GM18499 (cell line): ENCODE data around the gene QSOX2.

Source experiments
- ATAC-seq: cut with Tn5 transposase; IDR thresholded peaks from one replicate; pipeline ENCODE4 v1.9.1; 2021; ENCODE audit warnings: moderate number of reproducible peaks; ENCODE audit not compliant: insufficient read depth, unreplicated experiment

The QSOX2 gene

DNA sequence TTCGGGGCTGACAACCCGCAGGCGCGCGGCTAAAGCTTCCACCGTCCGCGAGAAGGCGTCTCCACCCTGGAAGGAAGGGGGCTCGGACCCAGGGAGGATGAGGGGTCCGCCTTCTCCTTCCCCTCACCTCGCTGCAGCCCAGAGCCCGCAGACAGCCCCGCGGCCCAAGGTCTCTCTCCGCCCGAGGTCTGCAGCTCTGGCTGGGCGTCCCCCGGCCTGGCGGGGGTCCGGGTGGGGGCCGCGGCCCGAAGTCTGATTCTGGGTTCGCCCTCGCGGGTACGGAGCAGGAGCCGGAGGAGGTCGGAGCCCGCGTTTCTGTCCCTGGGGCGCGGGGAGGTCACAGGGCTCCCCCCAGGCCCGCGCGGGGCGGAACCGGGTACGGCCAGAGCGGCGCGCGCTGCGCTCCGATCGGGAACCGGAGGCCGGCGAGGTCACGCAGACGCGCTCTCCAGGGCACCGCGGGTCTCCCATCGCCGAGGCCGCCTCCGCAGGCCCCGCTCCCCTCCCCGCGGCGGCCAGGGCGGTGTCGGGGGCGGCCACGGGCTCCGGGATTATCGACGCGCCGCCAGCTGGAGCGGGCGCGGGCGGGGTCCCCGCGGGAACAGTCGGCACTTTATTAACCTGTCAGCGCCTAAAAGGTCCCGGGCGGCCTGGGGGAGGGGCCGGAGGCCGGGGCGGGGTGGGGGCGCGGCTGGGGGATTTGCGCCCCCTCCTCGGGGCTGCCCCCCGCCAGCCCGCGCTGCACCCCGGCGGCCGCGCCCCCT, 52.3 kb downstream of the QSOX2 start:
- ATAC-seq, result no peak

DNA sequence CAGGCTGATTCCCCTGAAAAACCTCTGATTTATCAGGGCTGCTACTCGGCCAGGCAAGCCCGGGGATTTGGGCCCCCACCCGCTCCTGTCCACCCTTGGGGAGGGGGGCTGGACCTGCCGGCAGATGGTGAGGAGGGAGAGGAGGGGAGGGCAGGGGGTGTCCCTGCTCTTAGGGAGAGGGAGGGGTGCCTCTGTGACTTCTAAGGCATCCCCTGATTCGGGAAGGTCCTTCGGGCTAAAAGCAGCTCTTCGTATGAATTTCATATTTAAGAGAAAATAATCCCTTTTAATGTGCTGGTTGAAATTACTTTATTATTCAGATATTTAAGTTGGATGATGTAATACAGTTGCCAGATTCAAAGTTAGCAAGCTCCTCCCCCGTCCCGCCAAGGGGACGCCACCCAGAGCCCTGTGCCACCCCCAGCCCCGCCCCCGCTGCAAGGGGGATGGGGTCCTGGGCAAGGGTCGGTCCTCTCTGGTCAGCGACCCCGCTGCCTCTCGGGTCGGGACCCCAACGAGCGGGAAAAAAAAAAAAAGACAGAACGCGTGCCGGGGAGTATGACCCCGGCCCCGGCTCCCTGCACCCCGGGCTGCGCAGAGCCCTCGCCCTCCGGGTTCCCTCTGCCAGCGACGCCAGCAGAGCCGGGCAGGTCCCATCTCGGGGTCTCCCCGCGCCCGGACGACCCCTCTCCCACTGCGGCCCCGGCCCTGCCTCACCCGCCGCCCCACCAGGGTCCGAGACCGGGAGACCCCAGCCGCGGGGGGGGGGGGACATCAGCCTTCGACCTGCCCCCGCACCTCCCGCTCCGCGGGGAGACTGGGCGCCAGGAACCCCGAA, 53.1 kb downstream of the QSOX2 start:
- ATAC-seq, result no peak

DNA sequence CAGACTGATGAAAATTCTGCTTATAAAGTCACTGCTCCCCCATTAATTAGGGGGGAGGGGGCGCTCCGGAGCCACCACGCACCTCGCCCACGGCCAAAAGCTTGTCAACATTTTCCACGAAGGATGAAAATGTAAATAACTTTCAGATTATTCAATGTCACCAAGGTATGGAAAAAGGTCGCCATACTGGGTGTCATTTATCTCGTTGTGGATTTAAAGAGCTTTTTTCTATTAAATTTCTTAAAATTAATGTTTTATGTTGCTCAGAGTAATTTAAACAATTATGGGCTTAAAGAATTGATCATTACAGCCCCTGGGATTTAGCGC, 53.7 kb downstream of the QSOX2 start:
- no peak for ATAC-seq

DNA sequence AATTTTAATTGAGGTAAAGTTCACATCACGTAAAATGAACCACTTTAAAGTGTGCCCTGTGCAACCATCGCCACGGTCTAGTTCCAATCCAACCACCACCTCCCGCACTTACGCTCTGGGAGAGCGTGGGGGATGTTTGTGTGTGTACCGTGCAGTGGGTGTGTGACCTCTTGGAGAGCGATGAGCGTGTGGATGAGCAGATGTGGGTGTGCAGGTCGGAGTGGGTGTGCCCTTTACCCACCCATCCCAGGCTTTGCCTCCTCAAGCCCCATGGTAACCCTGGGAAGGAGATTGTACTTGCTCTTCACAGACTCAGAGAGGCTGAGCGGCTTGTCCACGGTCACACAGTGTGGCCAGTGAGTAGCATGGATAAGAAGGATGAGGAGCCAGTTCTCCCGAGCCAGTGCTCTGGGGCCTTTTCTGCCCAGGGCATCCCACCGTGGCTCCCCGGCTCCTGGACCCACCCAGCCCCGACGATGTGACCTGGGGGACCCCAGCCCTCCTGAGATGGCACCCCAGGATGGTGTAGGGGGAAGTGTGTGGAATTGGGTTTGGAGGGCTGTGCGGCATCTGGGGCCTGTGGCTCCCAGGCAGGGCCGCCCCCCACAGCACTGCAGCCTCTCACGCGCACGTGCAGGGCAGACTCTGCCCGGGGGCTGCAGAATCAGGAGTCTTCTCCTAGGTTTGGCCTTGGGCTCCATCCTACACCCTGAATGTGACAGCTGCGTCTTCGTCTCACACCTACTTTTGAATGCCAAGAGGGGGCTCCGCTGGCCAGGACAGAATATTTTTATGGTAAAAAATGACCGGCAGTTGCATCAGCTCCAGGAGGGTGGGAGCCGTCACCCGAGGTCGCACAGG, 54.3 kb downstream of the QSOX2 start:
- ATAC-seq, result no peak

DNA sequence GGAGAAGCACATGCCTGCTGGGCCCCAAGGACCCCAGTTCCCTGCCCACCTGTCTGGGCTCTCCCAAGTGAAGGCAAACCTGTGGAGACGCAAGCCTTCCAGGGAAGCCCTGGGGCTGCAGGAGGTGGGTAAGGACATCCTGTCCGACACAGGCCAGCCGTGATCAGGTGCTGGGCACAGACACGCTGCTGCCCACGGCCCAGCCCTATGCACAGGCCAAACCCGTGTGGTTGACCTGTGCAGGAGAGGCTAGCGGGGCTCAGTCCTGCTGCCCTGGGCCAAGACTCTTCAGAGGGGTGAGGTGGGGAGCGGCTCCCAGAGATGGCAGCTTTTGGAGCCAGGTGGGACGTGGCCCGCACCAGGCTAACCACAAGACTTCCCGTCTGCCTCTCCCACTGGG, 55.0 kb downstream of the QSOX2 start:
- no peak for ATAC-seq

DNA sequence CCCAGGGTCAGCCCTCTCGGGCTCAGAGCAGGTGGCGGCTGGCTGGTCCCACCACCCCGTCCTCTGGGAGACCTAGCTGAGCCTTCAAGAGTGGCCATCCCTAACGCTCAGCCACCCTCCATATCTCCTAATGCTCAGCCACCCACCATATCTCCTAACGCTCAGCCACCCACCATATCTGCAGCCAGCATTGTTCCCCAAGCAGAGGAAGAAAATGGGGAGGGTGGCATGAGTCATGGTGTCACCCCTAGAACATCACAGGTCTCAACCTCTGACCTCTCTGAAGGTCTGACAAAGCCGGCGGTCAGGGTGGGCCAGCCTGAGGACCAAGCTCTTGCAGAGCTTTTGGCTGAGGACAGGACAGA, 55.4 kb downstream of the QSOX2 start:
- no peak for ATAC-seq

DNA sequence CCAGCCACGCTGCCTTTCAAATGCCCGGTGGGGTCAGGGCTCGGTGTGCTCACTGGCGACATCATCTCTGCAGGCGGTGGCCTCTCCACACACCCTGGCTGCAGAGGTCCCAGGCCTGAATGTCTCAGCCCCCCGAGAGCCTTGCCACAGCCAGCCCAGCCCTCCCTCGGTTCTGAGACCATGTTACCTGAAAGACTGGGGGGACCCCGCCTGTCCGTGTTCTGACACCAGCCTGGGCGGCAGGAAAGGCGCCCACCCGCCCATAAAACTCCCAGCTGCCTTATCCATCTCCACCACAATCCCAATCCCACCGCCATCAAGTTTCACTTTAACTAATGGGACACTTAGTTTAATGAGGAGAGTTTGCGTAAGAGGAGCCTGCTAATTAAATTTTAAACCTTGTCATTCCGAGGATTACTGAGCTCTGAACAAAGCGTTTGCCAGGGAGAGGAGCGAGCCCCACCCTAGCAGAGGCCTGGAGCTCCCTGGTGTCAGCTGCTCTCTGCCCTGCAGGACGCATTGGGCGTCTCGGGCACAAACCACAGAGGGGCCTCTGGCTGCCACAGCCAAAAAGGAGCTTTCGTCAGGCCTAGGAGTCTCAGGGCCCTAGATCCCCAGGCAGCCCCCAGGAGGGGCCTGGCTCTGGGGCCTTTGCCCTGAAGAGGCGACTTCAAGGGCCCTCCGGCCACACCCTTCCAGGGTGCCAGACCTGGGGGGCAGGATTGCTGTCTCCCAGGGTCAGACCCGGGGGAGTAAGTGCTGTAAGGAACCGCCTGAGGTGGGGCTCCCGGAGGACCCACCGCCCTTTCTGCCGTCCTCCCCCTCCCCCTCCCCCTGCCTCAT, 56.0 kb downstream of the QSOX2 start:
- no peak for ATAC-seq

DNA sequence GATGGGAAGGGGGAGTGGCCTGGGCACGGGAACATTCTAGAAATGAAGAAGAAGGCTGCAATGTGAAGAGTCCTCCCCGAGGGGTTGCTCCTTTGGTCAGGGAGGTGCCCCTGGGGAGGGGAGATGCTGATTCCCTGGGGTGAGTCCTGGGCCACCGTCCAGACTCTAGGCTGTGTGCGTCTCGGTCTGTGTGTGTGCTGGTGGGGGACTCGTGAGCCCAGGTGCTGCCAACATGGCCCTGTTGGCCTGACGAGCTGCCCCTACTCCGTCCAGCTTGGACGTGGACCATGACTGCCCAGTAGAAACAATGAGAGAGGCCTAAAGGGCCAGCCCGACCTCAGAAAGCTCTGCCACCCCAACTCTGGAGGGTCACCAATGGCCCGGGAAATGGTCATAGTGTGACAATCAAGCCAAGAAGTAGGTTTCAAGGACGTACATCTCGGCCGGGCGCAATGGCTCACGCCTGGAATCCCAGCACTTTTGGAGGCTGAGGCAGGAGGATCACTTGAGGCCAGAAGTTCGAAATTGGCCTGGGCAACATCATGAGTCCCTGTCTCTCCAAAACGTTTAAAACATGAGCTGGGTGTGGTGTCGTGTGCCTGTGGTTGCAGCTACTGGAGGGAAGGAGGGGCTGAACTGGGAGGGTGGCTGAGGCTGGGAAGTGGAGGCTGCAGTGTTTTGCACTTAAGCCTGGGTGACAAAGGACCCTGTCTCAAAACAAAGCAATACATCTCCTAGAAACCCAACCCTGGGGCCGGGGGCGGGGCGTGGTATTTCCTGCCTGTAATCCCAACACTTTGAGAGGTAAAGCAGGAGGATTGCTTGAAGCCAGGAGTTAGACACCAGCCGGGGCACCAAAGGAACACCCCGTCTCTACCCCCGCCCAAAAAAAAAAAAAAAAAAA, 57.7 kb downstream of the QSOX2 start:
- no peak for ATAC-seq

DNA sequence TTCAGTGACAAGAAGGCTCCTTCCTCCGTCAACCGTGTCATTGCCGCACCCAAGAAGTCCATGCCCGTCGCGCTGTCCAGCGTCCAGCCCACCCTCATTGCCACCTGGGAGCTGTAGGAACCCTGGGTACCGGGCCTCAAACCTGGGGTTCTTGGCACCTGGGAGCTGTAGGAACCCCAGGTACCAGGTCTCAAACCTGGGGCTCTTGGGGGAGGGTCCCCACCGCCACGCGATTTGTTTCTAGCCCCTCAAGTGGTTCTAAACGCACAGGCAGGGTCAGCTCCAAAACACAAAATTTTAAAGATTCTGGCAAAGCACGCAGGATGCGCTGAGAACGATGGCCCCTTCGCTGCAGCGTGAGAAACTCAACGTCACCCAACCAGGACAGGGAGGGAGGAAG, 58.4 kb downstream of the QSOX2 start:
- ATAC-seq, result no peak

DNA sequence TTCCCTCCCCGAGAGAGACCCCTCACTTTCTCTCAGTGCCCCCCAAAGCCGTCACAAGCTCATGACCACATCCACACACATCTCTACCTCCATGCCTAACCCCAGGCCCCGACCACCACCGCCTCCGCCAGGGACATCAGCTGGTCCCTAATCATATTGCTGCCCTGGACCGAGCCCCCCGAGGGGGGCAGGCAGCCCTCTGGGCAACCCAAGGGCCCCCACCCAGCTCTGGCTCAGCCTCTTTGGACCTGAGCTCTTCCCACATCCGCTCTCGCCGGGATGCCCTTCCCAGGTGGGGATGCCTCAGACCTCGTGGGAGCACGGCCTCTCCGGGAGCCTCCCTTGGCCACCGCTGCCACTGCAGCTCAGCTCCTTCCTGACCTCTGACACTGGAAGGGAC, 59.2 kb downstream of the QSOX2 start:
- ATAC-seq, result no peak

DNA sequence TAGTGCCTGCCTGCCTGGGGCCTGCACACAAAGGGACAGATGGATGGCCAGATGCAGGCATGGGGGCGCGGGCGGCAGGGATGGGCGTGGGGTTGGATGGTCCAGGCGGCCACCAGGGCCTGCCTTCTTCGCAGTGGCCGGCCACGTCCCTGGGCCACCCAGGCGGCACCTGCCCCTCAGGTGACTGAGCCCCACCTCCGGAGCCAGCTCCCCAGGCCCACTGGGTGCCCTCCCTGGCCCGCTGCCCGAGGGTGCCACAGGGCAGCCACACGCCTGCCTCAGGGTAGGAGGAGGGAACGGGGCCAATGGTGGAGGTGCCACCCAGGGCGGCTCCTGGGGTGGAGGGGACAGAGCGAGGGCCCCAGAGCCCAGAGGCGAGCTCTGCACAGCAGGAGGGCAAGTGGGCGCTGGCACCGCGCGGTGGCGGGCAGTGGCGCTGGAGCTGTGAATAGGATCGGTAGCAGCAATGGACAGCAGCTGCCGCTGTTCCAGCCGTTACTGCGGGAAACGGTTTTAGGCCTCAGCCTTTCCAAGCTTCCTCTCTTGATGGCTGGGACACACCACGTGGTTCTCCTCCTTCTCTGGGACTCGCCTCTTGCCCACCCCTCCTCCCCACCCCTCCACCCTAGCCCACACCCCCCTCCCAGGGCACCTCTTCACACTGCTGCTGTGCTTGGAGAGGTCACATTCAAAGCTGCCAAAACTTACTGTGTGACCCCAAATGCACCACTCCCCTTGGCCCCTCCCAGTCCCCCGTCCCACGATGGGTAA, 59.8 kb downstream of the QSOX2 start:
- no peak for ATAC-seq

DNA sequence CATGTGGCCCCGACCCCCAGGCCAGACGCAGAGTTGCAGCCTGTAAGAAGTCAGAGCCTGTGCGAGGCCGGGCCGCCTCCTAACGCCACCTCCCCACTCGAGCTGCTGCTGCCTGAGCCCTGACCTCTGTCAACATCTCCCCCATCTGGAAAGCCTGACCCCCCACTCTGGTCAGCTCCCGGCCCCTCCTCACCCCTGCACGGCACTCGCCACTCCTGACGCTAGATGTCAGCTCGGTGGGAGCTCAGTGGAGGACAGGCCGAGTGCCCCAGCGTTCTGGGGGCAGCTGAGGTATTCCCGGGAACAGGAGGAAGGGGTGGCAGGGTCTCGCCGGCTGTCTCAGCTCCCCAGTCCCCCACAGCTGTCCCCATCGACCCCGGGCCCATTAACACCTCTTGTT, 60.5 kb downstream of the QSOX2 start:
- no peak for ATAC-seq

DNA sequence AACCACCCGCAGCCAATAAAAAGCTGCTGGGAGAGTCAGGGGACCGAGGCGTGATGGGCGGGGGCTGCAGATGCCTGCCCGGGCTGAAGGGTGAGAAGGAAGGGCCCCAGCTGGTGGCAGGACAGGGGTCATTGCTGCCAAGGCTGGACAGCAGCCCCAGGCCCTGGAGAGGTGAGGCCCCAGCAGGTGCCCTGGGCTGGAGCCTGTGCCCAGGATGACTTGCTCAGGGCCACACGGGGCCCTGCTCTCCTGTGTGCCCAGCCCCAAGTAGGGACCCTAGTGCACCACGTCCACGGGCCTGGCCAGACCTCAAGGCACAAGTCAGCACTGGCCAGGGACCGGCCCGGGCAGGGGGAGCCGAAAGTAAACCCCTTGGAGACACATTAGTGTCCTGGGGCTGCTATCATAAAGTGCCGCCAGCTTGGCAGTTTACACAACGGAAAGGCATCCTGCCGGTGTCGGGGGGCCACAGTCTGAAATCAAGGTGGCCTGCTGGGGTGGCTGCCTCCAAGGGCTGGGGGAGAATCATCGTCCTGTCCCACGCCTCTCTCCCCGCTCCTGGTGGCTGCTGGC, 62.7 kb downstream of the QSOX2 start:
- no peak for ATAC-seq

DNA sequence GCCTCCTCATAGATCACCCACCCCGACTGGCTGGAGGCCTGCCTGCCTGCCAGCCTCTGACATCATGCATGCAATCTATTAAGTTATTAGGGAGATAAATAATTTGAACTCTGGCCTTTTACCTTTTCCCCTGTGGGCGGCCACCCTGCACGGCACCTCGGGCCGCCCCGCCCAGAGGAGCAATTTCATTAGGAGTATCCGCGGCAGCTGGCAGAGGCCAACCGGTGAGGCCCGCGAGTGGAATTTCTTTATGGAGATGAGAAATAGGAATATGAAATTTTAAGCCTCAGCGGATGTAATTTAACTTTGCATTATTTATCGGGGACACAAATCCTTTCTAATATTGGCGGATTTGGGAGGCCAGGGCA, 63.2 kb downstream of the QSOX2 start:
- ATAC-seq, result no peak

DNA sequence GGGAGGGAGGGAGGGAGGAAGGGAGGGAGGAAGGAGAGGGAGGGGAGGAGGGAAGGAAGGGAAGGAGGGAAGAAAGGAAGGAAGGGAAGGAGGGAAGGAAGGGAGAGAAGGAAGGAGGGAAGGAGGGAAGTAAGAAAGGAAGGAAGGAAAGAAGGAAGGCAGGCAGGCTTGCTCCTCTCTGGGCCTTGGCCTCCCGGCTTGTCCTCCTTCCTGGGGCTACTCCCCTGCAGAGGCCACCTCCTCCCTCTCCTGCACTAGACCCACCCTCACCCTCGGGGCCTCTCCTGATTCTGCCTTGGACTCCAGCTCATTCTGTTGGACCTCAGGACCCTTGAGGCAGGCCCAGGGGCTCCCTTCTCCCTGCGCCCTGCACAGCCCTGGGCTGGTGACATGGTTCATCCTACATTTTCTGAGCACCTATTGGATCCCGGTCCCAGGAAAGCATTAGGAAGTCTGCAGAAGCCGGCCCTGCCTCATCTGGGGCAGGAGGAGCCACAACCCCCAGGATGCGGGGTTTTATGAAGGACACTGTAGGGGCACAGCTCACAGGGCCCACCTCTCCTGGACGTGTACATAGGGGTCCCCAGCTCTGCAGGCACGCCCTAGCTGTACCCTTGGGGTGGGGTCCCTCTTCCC, 63.7 kb downstream of the QSOX2 start:
- no peak for ATAC-seq

DNA sequence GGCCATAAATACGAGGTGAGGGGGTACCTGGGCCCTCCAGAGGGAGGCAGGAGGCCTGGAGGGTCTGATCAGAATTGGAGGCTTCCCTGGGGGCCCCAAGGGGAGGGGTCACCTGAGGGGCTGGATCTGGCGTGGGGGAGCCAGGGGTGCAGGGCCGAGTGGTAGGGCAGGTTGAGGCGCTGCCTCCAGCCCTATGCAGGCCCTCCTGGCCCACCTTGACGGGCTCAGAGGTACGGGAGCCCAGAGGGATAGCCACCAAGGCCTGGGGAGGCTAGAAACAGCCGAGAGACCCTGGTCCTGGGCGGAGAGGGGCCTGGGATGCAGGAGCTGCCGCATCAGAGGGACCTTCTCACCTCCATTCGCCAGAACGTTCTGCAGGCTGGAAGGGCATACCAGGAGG, 65.0 kb downstream of the QSOX2 start:
- no peak for ATAC-seq

DNA sequence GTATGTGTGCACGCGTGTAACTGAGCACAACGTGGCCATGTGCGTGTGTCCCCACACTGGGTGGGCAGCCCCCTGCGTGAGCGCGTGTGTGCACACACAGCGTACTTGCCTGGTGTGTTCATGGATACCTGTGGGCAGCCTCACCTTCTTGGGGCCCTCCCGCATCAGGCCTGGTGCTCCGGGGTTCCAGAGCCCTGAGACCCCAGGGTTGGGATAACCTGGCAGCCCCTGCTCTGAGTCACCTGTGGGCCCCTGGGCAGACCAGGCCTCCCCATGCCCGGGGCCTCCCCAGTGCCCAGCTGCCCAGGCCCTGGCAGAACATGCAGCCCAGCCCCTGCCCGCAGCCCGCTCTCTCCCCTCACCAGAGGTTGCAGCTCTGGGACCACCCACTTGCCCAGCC, 65.9 kb downstream of the QSOX2 start:
- no peak for ATAC-seq

DNA sequence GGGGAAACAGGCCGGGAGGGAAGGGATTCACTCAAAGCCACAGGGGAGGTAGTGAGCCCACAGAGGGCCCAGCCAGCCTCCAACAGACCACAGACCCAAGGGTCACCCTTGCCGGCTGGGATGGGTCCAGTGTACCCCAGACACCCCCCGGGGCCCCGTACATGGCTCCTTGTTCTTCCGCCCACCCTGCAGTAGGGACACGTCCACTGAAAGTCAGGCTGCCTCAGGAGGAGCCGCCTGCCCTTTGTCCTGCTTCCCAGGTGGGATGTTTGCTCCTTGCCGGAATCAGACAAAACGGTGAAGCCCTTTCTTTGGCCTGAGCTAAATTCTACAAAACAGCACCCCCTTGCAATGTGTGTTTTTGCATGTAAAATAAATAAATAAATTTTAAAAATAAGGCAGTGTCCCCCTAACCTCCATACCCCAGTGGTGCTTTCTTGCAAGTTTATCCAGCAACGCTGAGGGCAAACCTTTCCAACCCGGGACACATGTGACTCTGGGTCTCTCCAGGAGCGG, 66.5 kb downstream of the QSOX2 start:
- no peak for ATAC-seq
